GM12875 (cell line): ENCODE results near the gene BARX2.

Source experiments
- H3K4me3 ChIP-seq: one replicate; pipeline ENCODE4 v1.5.1; 2011; ENCODE audit warnings: low read depth, low read length, control low read depth
- TF ChIP-seq, protein P1 (sequence below): IDR thresholded peaks from 2 replicates; pipeline ENCODE4 v1.5.1; 2011; ENCODE audit warnings: low read depth, mild to moderate bottlenecking, control low read depth, inconsistent platforms, low read length, moderate library complexity, borderline replicate concordance; ENCODE audit not compliant: insufficient read depth

Gene BARX2

GRCh38 chr11:129418039-129418438 lies 42.4 kb downstream of the BARX2 start:
- TF ChIP-seq, protein P1, sequence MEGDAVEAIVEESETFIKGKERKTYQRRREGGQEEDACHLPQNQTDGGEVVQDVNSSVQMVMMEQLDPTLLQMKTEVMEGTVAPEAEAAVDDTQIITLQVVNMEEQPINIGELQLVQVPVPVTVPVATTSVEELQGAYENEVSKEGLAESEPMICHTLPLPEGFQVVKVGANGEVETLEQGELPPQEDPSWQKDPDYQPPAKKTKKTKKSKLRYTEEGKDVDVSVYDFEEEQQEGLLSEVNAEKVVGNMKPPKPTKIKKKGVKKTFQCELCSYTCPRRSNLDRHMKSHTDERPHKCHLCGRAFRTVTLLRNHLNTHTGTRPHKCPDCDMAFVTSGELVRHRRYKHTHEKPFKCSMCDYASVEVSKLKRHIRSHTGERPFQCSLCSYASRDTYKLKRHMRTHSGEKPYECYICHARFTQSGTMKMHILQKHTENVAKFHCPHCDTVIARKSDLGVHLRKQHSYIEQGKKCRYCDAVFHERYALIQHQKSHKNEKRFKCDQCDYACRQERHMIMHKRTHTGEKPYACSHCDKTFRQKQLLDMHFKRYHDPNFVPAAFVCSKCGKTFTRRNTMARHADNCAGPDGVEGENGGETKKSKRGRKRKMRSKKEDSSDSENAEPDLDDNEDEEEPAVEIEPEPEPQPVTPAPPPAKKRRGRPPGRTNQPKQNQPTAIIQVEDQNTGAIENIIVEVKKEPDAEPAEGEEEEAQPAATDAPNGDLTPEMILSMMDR = no peak
- H3K4me3 ChIP-seq = no peak overlapping the region

- H3K4me3 ChIP-seq = no peak overlapping the region
- TF ChIP-seq, protein P1 = no peak
Observed at GRCh38 chr11:129419386-129419785, 43.7 kb downstream of the BARX2 start.

DNA sequence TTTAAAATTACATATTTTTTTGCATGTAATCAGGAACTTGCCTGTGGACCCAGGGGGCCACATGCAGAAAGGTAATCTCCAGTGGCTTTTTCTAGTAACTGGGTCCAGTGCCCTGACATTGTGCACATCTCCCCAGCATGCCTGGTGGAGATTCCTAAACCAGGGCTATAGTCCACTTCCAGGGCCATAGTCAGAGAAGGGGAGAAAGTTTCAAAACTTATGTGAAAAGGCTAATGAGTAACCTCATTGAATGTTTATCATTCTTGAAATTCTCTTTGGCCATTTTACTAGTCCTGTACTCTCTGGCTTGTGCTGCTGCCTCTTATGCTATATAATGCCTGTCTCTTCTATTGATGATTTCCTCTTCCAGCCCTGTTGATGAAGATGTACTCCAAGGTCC lies 47.8 kb downstream of the BARX2 start:
- no peak overlapping the region for H3K4me3 ChIP-seq
- TF ChIP-seq, protein P1 = no peak

GRCh38 chr11:129425214-129425613 lies 49.6 kb downstream of the BARX2 start:
- H3K4me3 ChIP-seq = no peak overlapping the region
- TF ChIP-seq, protein P1 = no peak

GRCh38 chr11:129426038-129426437 lies 50.4 kb downstream of the BARX2 start:
- TF ChIP-seq, protein P1 = no peak
- no peak overlapping the region for H3K4me3 ChIP-seq

DNA sequence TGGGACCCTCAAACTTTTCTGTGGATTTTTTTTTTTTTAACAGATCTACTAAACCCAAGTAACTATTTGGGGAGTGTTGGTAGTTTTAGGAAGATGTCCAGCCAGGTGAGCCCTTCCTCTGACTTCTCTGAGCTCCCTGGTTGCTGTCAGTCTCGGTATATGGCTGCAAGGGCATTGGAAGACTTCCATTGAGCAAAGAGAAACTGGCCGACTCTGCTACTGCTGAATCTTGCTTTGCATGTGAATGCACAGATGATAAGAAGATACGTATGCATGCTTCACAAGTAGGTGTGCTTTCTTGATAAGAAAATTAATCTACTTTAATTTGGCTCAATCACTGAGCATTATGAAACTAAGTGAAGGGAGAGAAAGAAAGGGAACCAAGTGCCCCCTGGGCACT lies 51.1 kb downstream of the BARX2 start:
- TF ChIP-seq, protein P1 = no peak
- no peak overlapping the region for H3K4me3 ChIP-seq

- TF ChIP-seq, protein P1 = no peak
- H3K4me3 ChIP-seq = no peak overlapping the region
Observed at GRCh38 chr11:129427376-129427775, 51.7 kb downstream of the BARX2 start.
